ENCODE results near the gene LRRN2.

LRRN2 gene

GRCh38 chr1:204619721-204620120 is 65.8 kb downstream of the LRRN2 start:
- TF ChIP-seq CTCF (IDR thresholded peaks at IDR 0.05), result no peak
- Histone ChIP-seq H3K4me3 (ENCODE audit: low read depth, low read length) (no peak overlapping the region), H3K9me3 (ENCODE audit: control insufficient read depth, low read length) (no peaks in the 10 kb centered on the region), H3K4me1 (no peaks in the 10 kb centered on the region), H3K36me3 (ENCODE audit: control insufficient read depth, insufficient read depth, low read length) (no peaks in the 10 kb centered on the region), H3K27me3 (ENCODE audit: control insufficient read depth, insufficient read depth, low read length) (no peaks in the 10 kb centered on the region), H2AFZ (no peak overlapping the region), H3K4me2 (ENCODE audit: low read length) (no peak overlapping the region), H3K27ac (no peak overlapping the region), H3K9ac (no peak overlapping the region), H3K79me2 (no peaks in the 10 kb centered on the region)

DNA sequence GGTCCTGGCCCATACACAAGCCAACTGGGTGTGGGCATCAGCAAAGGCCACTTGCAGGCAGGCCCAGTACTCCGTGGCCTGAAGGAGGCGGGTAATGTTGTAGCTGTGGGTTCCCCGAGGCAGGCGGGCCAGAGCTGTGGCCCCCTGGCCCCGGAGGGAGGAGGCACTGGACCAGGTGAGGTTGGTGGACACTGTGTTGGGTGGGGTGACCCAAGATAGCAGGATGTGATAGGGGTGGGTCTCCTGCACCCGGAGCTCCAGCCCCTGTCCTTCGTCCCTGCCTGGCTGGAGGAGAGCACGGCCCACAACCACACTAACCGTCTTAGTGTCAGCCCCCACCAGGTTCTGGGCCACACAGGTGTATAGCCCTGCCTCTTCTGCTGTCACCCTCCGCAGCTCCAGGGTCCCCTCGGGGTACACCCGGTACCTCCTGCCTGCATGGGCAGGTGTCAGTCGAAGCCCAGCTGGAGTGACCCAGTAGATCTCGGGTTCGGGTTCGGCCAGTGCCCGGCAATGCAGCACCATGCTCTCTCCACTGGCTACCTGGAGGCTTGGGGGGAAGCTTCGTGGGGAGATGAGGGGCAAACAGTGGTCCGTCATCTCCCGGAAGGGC is 67.3 kb downstream of the LRRN2 start:
- Histone ChIP-seq H2AFZ (no peak overlapping the region), H3K36me3 (ENCODE audit: control insufficient read depth, insufficient read depth, low read length) (no peaks in the 10 kb centered on the region), H3K9ac (no peak overlapping the region), H3K4me1 (no peaks in the 10 kb centered on the region), H3K9me3 (ENCODE audit: control insufficient read depth, low read length) (no peaks in the 10 kb centered on the region), H3K27me3 (ENCODE audit: control insufficient read depth, insufficient read depth, low read length) (no peaks in the 10 kb centered on the region), H3K4me2 (ENCODE audit: low read length) (no peak overlapping the region), H3K4me3 (ENCODE audit: low read depth, low read length) (no peak overlapping the region), H3K79me2 (no peaks in the 10 kb centered on the region), H3K27ac (no peak overlapping the region)
- TF ChIP-seq CTCF (IDR thresholded peaks at IDR 0.05), result no peak

DNA sequence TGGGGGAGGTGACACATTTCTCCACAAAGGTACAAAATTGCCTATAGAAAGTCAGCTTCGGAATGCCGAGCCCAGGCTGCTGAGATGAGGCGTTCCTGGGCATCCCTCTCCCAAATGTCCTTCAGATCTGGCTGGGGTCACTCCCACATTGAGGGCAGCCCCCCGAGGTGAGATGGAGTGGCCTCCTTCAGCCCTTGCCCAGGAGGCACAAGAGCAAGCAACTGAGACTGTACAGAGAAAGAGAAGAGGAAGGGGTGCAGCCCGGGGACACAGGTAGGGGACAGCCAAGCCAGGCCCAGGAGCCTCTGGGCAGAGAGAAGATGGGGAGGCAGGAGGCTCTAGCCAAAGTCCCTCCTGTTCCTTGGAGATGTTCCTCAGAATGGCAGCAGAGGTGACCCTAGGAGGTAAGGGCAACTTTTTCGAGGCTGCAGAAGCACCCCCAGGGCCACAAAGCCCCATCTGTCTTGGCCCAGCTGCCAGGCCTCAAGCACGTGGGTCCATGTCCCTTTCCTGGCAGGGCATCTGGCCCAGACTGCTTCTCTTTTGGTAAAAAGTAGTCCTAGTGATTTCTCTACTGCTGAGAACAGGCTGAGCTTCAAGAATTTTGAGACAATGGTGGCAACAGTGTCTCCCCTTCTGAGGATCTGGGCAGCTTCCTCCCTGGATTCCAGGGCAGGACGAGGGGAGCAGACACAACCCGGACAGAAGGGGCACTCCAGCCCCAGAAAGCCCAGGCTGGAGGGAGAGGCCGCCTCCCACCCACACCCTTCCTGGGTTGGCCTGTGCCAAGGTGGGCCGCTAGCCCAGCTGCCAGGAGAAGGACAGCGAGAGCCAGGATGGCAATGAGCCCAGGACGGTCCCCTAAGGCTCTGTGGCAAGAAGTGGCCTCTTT is 68.0 kb downstream of the LRRN2 start:
- no peaks in the 10 kb centered on the region for H3K9me3 ChIP-seq (ENCODE audit: control insufficient read depth, low read length)
- no peaks in the 10 kb centered on the region for H3K79me2 ChIP-seq
- no peaks in the 10 kb centered on the region for H3K36me3 ChIP-seq (ENCODE audit: control insufficient read depth, insufficient read depth, low read length)
- TF ChIP-seq CTCF (IDR thresholded peaks at IDR 0.05), result no peak
- H3K9ac ChIP-seq, result no peak overlapping the region
- H3K4me3 ChIP-seq (ENCODE audit: low read depth, low read length), result no peak overlapping the region
- H3K4me1 ChIP-seq, result no peaks in the 10 kb centered on the region
- no peak overlapping the region for H2AFZ ChIP-seq
- H3K27me3 ChIP-seq (ENCODE audit: control insufficient read depth, insufficient read depth, low read length), result no peaks in the 10 kb centered on the region
- no peak overlapping the region for H3K27ac ChIP-seq
- H3K4me2 ChIP-seq (ENCODE audit: low read length), result no peak overlapping the region

DNA sequence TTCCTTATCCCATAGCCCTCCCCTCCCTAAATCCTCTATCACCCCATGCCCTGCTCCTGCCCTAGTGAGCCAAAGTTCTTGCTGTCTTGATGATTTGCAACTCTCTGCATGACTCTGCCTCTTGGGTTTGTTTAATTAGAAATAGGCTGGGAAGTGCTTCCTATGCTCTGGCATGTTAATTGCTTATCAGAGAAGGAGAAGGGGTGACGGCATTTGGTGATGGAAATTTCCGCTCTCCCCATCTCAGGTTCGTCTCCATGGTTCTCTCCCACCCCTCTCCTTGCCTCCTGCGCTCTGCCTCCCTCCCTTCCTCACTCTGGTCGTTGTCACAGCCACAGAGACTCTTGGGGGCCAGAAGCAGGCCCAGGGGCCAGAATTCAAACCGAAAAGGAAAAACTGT is 68.9 kb downstream of the LRRN2 start:
- H3K4me1 ChIP-seq, result no peaks in the 10 kb centered on the region
- H3K4me3 ChIP-seq (ENCODE audit: low read depth, low read length), result no peak overlapping the region
- no peak overlapping the region for H3K9ac ChIP-seq
- H3K36me3 ChIP-seq (ENCODE audit: control insufficient read depth, insufficient read depth, low read length), result no peaks in the 10 kb centered on the region
- H3K4me2 ChIP-seq (ENCODE audit: low read length), result no peak overlapping the region
- H3K79me2 ChIP-seq, result no peaks in the 10 kb centered on the region
- no peaks in the 10 kb centered on the region for H3K9me3 ChIP-seq (ENCODE audit: control insufficient read depth, low read length)
- H2AFZ ChIP-seq, result no peak overlapping the region
- H3K27me3 ChIP-seq (ENCODE audit: control insufficient read depth, insufficient read depth, low read length), result no peaks in the 10 kb centered on the region
- H3K27ac ChIP-seq, result no peak overlapping the region
- no peak for TF ChIP-seq CTCF (IDR thresholded peaks at IDR 0.05)
